ENCODE measurements around the gene ADAP1.

The ADAP1 gene

DNA sequence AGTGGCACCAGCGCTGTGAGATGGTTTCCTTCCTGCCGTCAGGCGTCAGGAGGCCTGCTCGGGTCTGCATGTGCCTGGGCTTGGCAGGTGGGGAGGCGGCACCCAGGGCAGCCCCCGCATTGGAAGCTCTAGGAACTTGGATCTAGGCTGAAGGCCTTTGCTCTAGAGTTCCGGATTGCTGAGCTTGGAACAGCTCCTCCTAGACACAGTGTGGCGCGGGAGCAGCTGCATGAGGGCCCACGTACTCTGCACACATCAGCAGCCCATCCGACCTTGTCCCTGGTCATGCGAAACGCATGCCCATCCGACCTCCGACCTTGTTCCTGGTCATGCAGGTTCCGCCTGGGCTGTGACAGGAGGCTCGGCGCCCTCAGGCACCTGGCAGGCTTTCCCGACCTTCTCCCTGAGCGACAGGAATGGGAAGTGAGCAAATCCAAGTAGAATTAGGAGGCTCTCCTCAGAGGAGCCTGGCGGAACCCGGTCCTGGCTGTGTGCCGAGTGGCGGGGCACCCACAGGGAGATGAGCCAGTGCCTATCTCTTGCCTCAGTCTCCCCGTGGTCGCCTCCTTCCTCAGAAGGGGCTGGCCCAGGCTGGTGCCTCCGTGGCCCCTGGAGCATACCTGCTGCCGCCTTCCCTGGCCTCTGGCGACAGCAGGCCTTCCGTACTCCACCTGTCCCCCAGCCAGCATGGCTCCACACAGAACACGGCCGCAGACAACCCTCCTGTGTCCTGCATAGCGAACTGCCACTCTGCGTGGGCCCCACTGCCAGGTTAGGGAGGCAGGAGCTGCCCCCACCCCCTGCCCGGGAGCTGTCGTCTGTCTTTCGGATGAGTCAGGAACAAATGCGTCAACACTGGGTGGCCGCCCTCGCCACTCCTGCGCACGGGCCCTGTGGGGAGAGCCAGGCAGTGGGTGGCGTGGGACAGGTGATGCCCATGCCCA lies 66.1 kb downstream of the ADAP1 start:
- DNase-seq (ENCODE audit: low read depth), result no peak
- TF ChIP-seq, protein P1, sequence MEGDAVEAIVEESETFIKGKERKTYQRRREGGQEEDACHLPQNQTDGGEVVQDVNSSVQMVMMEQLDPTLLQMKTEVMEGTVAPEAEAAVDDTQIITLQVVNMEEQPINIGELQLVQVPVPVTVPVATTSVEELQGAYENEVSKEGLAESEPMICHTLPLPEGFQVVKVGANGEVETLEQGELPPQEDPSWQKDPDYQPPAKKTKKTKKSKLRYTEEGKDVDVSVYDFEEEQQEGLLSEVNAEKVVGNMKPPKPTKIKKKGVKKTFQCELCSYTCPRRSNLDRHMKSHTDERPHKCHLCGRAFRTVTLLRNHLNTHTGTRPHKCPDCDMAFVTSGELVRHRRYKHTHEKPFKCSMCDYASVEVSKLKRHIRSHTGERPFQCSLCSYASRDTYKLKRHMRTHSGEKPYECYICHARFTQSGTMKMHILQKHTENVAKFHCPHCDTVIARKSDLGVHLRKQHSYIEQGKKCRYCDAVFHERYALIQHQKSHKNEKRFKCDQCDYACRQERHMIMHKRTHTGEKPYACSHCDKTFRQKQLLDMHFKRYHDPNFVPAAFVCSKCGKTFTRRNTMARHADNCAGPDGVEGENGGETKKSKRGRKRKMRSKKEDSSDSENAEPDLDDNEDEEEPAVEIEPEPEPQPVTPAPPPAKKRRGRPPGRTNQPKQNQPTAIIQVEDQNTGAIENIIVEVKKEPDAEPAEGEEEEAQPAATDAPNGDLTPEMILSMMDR (IDR thresholded peaks at IDR 0.05; ENCODE audit: low read depth, low read length, missing control alignments), result no peak
- H3K4me3 ChIP-seq (ENCODE audit: low read depth, low read length), result no peak overlapping the region
- in situ Hi-C loops (cut with HindIII; ENCODE audit: low sequenced_read_pairs), result no loop called here

DNA sequence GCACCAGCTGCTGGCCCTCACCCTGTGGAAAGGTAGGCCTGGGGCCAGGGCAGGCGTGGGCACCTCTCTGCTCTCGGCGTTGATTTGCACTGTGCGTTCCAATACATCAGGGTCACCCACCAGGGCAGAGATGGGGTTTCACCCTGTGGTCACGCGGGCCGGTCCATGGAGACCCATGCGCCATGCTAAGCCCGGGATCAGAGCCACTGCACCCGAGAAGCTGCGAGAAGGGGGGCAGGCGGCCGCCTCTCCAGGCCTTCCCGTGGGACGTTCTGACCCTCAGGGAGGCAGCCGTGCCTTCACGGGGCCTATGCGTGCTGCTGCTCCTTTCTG lies 67.0 kb downstream of the ADAP1 start:
- in situ Hi-C loops (cut with HindIII; ENCODE audit: low sequenced_read_pairs), result no loop called here
- TF ChIP-seq, protein P1 (IDR thresholded peaks at IDR 0.05; ENCODE audit: low read depth, low read length, missing control alignments), result no peak
- DNase-seq (ENCODE audit: low read depth), result no peak
- no peak overlapping the region for H3K4me3 ChIP-seq (ENCODE audit: low read depth, low read length)

DNA sequence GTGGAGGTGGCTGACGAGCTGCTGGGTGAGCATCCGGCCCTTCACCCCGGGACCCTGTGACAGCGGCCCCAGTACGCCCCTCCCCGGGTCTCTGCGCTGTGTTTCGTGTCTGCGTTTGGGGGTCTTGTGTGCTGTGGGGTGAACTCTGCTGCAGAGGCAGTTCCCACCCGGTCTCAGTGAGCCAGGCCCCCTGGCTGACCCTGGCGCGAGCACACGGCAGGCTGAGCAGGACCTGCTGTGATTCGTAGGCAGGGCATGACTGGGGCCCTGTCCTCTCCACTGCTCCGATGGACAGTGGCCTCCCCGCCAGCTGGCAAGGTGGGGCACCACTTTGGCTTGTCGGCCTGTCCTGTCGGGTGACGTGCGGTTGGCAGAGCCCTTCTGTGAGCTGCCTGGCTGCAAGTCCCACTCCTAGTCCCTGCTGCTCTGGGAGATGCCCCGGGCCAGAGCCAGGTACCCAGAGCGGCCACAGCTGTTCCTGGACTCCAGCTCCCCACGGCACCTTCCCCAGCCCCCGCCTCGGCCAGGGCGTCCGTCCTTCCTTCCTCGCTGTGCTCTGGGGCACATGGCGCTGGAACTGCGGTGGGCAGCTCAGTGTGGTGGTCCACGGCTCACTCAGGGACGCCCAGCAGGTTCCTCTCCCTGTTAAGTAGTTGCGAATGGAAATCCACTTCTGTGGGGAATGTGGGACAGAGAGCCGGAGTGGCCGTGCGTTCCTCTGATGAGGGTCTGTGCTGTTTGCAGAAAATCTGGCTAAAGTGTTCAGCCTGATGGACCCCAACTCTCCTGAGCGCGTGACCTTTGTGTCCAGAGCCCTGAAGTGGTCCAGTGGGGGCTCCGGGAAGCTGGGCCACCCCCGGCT lies 67.6 kb downstream of the ADAP1 start:
- DNase-seq (ENCODE audit: low read depth), result no peak
- H3K4me3 ChIP-seq (ENCODE audit: low read depth, low read length), result no peak overlapping the region
- in situ Hi-C loops (cut with HindIII; ENCODE audit: low sequenced_read_pairs), result no loop called here
- TF ChIP-seq, protein P1 (IDR thresholded peaks at IDR 0.05; ENCODE audit: low read depth, low read length, missing control alignments), result no peak

DNA sequence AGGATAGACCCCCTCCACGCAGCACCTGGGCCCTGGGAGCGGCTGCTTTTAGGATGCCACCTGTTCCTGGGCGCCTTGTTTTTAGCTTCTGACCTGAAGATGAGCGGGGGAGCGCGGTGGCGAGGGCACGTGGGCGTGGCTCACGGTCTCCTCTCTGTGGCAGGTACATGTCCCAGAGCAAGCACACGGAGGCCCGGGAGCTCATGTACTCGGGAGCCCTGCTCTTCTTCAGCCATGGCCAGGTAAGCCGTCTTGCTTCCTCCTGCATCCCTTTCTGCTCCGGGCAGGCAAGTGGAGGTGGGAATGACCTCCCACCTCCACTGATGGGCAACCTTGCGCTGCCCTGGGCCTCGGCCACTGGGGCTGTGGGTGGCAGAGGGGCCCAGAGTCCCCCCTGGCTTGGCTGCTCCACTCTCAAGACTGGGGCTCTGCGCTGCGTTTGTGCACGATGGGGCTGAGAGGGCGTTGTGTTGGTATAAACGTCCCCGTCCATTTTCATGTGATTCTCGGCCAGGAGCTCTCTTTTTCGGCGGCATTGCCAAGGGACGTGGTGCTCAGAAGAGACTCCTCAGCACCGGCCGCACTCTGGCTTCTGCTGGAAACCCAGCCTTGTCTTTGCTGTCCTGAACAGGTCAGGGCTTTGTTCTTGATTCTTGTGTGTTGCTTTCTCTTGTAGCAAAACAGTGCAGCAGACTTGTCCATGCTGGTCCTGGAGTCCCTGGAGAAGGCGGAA lies 68.4 kb downstream of the ADAP1 start:
- in situ Hi-C loops (cut with HindIII; ENCODE audit: low sequenced_read_pairs), result no loop called here
- TF ChIP-seq, protein P1 (IDR thresholded peaks at IDR 0.05; ENCODE audit: low read depth, low read length, missing control alignments), result no peak
- DNase-seq (ENCODE audit: low read depth), result no peak
- no peak overlapping the region for H3K4me3 ChIP-seq (ENCODE audit: low read depth, low read length)

DNA sequence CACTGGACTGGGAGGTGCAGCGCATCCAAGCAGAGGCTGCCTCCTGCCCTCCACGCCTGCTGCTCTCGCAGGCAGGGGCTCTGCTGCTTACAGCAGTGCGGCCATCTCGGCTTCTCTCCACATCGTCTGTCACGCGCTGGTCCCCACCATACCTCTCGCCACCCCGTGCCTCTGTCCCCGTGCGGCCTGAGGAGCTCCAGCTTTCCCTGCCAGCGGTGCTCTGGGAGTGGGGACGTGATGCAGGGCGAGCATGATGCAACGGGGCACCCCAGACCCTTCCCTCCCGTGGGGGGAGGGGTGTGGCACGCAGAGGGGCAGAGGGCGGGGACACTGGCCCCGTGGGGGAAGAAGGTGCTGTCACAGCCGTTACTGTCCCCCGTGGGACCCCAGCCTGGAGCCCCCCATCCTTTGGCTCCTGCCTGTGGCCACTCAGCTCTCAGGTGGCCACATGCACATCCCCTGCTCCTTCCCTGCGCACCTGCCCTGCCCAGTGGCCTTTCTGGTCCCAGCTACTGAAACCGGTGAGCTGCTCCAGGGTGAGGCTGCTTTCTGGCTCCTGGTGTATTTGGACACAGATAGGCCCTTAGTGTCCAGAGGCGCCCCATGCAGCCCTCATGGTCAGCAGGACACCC lies 69.1 kb downstream of the ADAP1 start:
- no peak for DNase-seq (ENCODE audit: low read depth)
- TF ChIP-seq, protein P1 (IDR thresholded peaks at IDR 0.05; ENCODE audit: low read depth, low read length, missing control alignments), result no peak
- no peak overlapping the region for H3K4me3 ChIP-seq (ENCODE audit: low read depth, low read length)
- in situ Hi-C loops (cut with HindIII; ENCODE audit: low sequenced_read_pairs), result no loop called here

Measured in astrocyte of the cerebellum (primary cell).